ENCODE measurements around the gene HAUS6. TPM values are rescaled to one million over a fixed set of nuclear protein-coding genes. Genes with fewer than 3 reads are reported as not detected.
A peak's percentile ranks its signal among the peaks of the same experiment; 100 is the strongest.

Gene HAUS6
- total RNA-seq, 1 donor from 2014 or later = 17.6 TPM

DNA sequence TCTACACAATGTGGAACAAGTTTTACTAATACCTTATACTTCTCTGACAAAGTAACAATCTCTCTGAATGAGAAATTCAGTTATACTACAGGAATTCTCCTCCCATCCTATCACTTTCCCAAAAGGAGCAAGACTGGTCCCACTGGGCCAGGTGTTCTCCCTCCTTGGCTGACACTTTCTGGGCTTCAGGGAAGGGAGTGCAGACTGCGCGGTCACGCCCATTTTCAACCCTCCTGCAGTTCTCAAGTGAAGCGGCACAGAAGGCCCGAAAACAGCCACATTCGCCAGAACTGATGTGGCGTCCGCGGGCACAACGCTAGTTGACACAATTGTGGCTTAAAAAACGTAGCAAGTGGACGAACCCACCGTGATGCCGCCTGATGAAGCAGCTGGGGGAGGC lies 70.3 kb downstream of the HAUS6 start:
- Mint-ChIP-seq H3K4me1 (ENCODE audit: low read depth) (no peaks in the 10 kb centered on the region), H3K27ac (no peak overlapping the region), H3K4me3 (ENCODE audit: low read depth) (no peak overlapping the region), H3K27me3 (peaks cover 8% of the 10 kb centered on the region), H3K9me3 (ENCODE audit: low read depth) (peaks cover 3% of the 10 kb centered on the region), H3K36me3 (ENCODE audit: insufficient read depth) (no peaks in the 10 kb centered on the region)
- DNase-seq (ENCODE audit: low spot score, unreplicated experiment) = no peak
- TF ChIP-seq, protein P1, sequence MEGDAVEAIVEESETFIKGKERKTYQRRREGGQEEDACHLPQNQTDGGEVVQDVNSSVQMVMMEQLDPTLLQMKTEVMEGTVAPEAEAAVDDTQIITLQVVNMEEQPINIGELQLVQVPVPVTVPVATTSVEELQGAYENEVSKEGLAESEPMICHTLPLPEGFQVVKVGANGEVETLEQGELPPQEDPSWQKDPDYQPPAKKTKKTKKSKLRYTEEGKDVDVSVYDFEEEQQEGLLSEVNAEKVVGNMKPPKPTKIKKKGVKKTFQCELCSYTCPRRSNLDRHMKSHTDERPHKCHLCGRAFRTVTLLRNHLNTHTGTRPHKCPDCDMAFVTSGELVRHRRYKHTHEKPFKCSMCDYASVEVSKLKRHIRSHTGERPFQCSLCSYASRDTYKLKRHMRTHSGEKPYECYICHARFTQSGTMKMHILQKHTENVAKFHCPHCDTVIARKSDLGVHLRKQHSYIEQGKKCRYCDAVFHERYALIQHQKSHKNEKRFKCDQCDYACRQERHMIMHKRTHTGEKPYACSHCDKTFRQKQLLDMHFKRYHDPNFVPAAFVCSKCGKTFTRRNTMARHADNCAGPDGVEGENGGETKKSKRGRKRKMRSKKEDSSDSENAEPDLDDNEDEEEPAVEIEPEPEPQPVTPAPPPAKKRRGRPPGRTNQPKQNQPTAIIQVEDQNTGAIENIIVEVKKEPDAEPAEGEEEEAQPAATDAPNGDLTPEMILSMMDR (IDR thresholded peaks at IDR 0.05; ENCODE audit: unreplicated experiment) = no peak

DNA sequence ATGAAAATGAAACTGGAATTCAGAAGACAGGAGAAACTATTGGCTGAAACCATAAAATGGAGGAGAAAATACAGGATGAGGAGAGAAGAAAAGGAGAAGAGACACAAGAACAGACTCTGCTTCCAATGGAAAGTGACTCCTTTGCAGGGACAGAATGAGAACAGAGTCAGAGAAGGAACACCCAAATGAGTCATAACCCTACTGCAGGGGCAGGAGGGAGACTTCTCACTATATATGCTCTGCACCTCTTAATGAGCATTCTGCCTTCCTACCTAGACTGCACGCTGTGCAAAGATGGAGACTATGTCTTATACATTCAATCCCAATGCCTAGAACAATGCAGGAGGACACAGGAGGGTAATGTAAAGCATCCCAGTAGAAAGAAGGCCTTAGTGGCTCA lies 71.8 kb downstream of the HAUS6 start:
- peaks cover 8% of the 10 kb centered on the region for H3K27me3 Mint-ChIP-seq
- no peaks in the 10 kb centered on the region for H3K4me1 Mint-ChIP-seq (ENCODE audit: low read depth)
- no peaks in the 10 kb centered on the region for H3K36me3 Mint-ChIP-seq (ENCODE audit: insufficient read depth)
- no peaks in the 10 kb centered on the region for H3K9me3 Mint-ChIP-seq (ENCODE audit: low read depth)
- H3K4me3 Mint-ChIP-seq (ENCODE audit: low read depth) = no peak overlapping the region
- TF ChIP-seq, protein P1 (IDR thresholded peaks at IDR 0.05; ENCODE audit: unreplicated experiment) = no peak
- H3K27ac Mint-ChIP-seq = no peak overlapping the region
- no peak for DNase-seq (ENCODE audit: low spot score, unreplicated experiment)

DNA sequence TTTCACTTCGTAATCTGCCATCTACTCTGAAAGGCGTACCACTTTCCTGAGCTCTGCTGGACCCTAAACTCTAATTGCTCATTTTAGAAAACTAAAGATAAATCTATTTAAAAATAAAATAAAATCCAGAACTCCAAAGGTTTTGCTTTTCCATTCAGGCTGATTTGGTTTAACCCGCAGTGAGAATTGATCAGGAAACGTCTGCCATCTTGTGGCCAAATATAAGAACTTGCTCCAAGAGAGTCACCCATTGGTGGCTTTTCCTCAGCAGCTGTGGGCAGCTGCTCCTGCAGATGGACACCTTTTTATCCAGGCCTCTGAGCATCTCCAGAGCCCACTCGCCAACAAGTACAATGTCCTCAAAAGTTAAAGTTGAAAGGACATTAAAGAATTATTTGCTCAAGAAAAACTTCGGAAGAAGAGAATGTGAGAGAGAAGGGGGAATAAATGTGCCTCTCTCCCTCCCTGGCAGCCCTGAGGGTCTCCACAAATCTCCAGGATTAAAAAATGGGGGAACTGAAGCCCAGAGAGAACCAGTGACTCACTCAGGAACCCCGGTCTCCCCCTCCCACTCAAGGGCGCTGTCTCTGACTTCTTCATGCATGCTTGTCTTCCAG lies 73.8 kb downstream of the HAUS6 start:
- Mint-ChIP-seq H3K9me3 (ENCODE audit: low read depth) (no peaks in the 10 kb centered on the region), H3K4me1 (ENCODE audit: low read depth) (no peaks in the 10 kb centered on the region), H3K27me3 (peaks cover 8% of the 10 kb centered on the region), H3K4me3 (ENCODE audit: low read depth) (no peak overlapping the region), H3K27ac (no peak overlapping the region), H3K36me3 (ENCODE audit: insufficient read depth) (no peaks in the 10 kb centered on the region)
- no peak for DNase-seq (ENCODE audit: low spot score, unreplicated experiment)
- TF ChIP-seq, protein P1 (IDR thresholded peaks at IDR 0.05; ENCODE audit: unreplicated experiment) = peak; percentile 80

DNA sequence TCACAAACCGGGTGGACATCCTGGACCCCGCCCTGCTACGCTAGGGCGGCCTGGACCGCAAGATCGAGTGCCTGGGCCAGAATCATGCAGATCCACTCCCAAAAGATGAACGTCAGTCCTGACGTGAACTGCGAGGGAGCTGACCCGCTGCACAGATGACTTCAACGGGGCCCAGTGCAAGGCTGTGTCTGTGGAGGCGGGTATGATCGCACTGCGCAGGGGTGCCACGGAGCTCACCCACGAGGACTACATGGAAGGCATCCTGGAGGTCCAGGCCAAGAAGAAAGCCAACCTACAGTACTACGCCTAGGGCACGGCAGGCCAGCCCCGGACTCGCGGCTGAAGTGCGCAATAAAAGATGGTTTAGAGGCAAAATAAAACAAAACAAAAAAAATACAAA lies 74.9 kb downstream of the HAUS6 start:
- Mint-ChIP-seq H3K36me3 (ENCODE audit: insufficient read depth) (no peaks in the 10 kb centered on the region), H3K27me3 (peaks cover 8% of the 10 kb centered on the region), H3K27ac (no peak overlapping the region), H3K9me3 (ENCODE audit: low read depth) (no peaks in the 10 kb centered on the region), H3K4me1 (ENCODE audit: low read depth) (no peaks in the 10 kb centered on the region), H3K4me3 (ENCODE audit: low read depth) (no peak overlapping the region)
- TF ChIP-seq, protein P1 (IDR thresholded peaks at IDR 0.05; ENCODE audit: unreplicated experiment) = no peak
- no peak for DNase-seq (ENCODE audit: low spot score, unreplicated experiment)

DNA sequence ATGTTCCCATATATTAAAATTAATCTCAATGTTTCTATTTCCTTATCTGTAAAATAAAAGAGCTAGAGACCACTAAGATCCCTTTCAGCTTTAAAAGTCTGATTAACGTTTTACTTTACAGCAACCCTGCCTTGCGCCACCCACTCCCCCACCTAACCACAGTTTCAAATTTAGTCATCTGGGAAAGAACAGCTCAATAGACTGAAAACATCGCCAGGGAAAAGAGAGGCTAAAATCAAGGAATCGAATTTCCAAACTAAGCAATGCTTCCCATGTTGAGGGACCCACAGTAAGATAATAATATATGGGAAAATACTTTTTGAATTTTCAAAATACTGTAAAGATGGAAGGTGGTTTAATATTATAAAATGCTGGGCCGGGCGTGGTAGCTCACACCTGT lies 76.3 kb downstream of the HAUS6 start:
- H3K27ac Mint-ChIP-seq = no peak overlapping the region
- DNase-seq (ENCODE audit: low spot score, unreplicated experiment) = no peak
- TF ChIP-seq, protein P1 (IDR thresholded peaks at IDR 0.05; ENCODE audit: unreplicated experiment) = no peak
- H3K36me3 Mint-ChIP-seq (ENCODE audit: insufficient read depth) = no peaks in the 10 kb centered on the region
- H3K4me3 Mint-ChIP-seq (ENCODE audit: low read depth) = no peak overlapping the region
- no peaks in the 10 kb centered on the region for H3K9me3 Mint-ChIP-seq (ENCODE audit: low read depth)
- peaks cover 8% of the 10 kb centered on the region for H3K27me3 Mint-ChIP-seq
- H3K4me1 Mint-ChIP-seq (ENCODE audit: low read depth) = no peaks in the 10 kb centered on the region

Data from progenitor cell of endocrine pancreas (in vitro differentiated cells).